ENCODE data around the gene GALNT9.
"Not testable (repeated sequence)": the region's sequence is repeated elsewhere in the genome, so short reads cannot be mapped to it uniquely, and the experiment has no call there.

GALNT9 gene

DNA sequence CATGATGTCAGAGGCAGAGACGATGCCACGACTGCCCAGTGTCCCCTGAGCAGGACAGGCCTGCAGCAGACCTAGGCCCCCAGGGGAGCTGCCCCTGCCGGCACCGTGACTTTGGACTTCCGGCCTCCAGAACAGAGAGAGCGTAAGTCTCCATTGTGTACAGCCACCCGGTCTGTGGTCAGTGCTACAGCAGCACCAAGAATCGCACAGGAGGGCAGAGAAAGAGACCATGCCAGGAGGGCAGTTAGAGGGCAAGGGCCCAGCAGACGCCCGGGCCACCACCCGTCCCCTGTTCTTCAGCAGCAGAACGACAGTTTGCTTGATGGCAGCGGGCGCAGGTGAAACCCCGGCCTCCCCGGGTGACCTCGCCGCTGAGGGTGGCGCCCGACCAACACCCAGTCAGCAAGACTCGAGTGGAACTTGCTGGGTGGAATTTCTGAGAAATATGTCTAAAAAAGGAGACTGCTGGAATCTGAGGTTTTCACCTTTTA, 19.7 kb downstream of the GALNT9 start:
- no peak overlapping the region for H3K9ac ChIP-seq
- H4K20me1 ChIP-seq: no peaks in the 10 kb centered on the region
- H3K27ac ChIP-seq: peak overlapping the region; percentile 76; the same call in 1 of the 2 replicates
- no peaks in the 10 kb centered on the region for H3K36me3 ChIP-seq
- H3K4me2 ChIP-seq: peak overlapping the region; percentile 86
- no peak overlapping the region for H3K4me3 ChIP-seq
- H3K4me1 ChIP-seq: peaks cover 47% of the 10 kb centered on the region
- TF ChIP-seq Cebpa-rat (IDR thresholded peaks at IDR 0.05): no peak
- no peaks in the 10 kb centered on the region for H3K27me3 ChIP-seq
- H3K9me3 ChIP-seq: peaks cover 35% of the 10 kb centered on the region

DNA sequence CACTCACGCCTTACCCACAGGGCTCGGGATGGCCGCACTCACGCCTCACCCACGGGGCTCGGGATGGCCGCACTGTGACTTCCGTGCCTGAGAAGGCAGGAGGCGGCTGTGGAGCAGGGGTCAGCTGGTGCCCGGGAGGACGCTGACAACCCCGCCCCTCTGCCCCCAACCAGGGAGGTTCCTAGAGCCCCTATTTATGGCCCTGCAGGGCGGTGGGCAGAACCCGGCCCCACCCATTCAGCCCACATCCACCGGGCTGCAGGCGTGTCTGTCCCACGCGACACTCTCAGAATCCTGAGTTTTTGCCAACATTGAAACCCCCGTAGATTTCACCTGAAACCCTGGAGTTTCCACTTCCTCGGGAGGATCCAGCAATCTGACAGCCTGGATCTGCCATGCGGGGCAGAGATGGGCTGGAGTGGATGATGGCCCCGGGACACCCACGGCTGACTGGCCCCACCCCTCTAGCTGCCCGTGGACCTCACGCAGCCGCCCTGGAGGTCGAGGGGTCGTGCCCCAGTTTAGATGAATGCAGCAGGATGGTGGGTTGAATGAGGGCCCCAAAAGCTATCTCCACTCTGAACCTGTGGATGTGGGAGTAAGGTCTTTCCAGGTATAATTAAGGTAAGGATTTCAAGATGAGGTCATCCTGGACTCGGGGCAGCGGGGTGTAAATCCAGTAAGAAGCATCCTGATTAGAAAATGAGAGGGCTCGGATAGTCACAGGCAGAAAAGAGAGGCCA, 20.4 kb downstream of the GALNT9 start:
- no peak for TF ChIP-seq Cebpa-rat (IDR thresholded peaks at IDR 0.05)
- Histone ChIP-seq H3K9ac (peak overlapping the region; percentile 50; the same call in 1 of the 2 replicates), H3K4me1 (peaks cover 41% of the 10 kb centered on the region), H3K4me3 (no peak overlapping the region), H3K27me3 (no peaks in the 10 kb centered on the region), H4K20me1 (no peaks in the 10 kb centered on the region), H3K27ac (peak overlapping the region; percentile 76), H3K36me3 (no peaks in the 10 kb centered on the region), H3K9me3 (peaks cover 41% of the 10 kb centered on the region), H3K4me2 (peak overlapping the region; percentile 86)

DNA sequence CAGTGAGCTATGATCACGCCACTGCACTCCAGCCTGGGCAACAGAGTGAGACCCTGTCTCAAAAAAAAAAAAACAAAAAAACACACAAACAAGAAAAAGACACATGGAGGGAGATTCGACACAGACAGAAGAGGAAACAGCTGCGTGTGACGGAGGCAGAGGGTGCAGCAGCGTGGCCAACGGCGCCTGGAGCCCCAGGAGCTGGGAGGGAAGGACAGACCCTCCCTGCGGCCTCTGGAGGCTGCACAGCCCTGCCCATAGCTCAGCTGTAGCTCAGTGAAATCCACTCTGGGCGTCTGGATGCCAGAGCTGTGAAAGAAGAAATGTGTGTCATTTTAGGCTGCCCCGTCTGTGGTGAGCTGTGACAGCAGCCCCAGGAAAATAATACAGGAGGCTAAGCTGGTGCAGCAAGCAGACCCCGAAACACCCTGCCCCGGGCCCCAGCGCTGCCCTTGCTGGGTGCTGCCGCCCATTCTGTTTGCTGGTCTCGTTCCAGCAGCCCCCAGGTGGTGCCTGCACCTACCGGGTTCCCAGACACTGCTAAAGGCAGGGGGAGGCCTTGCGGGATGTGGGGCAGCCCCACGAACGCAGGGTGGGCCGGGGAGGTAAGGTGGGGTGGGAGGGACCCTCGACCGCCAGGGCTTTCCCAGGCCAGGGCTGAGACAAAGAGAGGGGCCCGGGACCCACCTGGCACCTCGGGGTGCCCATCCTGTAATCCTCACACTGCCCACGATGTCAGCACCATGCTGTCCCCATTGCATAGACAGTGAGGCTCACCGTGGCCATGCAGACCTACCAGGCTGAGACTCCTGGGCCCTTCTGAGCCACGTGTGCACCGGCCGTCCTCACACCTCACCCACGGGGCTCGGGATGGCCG, 21.2 kb downstream of the GALNT9 start:
- peak overlapping the region; percentile 50; the same call in 1 of the 2 replicates for H3K9ac ChIP-seq
- H4K20me1 ChIP-seq: no peaks in the 10 kb centered on the region
- H3K4me2 ChIP-seq: peak overlapping the region; percentile 86
- H3K9me3 ChIP-seq: peaks cover 47% of the 10 kb centered on the region
- H3K27me3 ChIP-seq: no peaks in the 10 kb centered on the region
- H3K4me3 ChIP-seq: no peak overlapping the region
- no peak for TF ChIP-seq Cebpa-rat (IDR thresholded peaks at IDR 0.05)
- H3K27ac ChIP-seq: peak overlapping the region; percentile 76
- no peaks in the 10 kb centered on the region for H3K36me3 ChIP-seq
- H3K4me1 ChIP-seq: peaks cover 40% of the 10 kb centered on the region

DNA sequence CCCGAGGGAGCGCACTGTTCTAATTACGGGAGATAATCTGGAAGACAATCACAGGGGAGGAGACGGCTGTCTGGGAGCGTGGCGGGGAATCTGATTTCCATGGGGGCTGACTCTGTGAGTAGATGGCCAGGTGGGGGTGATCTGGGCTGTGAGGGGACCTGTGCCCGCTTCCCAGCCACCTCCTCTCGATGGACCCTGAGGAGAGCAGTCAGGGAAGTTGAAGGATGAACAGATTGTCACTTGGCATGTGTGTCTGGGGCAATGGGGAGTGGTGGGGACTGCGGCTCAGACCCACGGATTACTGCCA, 22.6 kb downstream of the GALNT9 start:
- Histone ChIP-seq H3K27me3 (no peaks in the 10 kb centered on the region), H3K4me3 (no peak overlapping the region), H3K9me3 (peaks cover 38% of the 10 kb centered on the region), H3K4me2 (no peak overlapping the region), H4K20me1 (no peaks in the 10 kb centered on the region), H3K9ac (no peak overlapping the region), H3K4me1 (peaks cover 40% of the 10 kb centered on the region), H3K27ac (no peak overlapping the region; the same call in 1 of the 2 replicates), H3K36me3 (no peaks in the 10 kb centered on the region)
- TF ChIP-seq Cebpa-rat (IDR thresholded peaks at IDR 0.05): no peak

DNA sequence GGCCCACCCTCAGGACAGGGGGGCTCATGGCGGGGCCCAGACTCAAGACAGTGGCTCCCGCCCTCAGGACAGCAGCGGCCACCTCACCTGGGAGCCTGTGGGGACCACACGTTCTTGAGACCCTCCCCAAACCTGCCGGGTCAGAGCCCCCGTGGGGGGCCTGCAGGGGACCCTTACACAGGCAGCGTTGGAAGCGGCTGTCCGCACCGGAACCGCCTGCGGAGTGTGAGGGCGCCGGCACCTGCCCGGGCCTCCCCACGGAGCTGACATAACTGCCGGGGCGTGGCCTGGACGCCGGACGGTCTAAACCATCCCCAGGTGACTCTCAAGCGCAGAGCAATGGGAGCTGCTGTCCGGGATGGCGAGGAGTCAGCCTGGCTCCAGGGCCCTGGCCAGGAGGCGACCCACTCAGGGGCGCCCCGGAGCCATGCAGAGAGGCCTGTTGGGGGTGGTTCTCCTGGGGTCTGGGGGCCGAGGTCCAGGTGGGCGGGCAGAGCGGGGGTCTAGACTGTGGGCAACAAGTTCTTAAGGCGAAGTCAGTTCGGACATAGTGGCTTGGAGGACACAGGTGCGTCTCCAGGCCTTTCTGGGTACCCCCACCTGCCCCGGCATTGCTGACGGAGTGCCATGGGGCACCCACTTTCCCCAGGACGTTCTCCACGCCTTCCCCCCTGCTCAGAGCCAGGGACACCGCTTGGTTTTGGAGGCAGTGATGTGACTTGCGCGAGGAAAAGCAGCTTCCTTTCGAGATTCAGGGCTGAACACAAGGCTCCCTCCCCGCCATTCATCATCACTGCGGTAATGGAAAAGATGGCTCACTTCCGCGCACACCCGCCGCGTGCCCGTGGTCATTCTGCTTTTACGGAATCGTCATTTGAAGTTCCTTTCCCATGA, 23.2 kb downstream of the GALNT9 start:
- Histone ChIP-seq H3K9me3 (peaks cover 32% of the 10 kb centered on the region), H3K4me2 (no peak overlapping the region), H3K27ac (no peak overlapping the region; the same call in 1 of the 2 replicates), H3K36me3 (no peaks in the 10 kb centered on the region), H3K27me3 (peaks cover 6% of the 10 kb centered on the region; the same call in 1 of the 2 replicates), H3K9ac (no peak overlapping the region), H3K4me3 (no peak overlapping the region), H3K4me1 (peaks cover 44% of the 10 kb centered on the region), H4K20me1 (no peaks in the 10 kb centered on the region)
- no peak for TF ChIP-seq Cebpa-rat (IDR thresholded peaks at IDR 0.05)

DNA sequence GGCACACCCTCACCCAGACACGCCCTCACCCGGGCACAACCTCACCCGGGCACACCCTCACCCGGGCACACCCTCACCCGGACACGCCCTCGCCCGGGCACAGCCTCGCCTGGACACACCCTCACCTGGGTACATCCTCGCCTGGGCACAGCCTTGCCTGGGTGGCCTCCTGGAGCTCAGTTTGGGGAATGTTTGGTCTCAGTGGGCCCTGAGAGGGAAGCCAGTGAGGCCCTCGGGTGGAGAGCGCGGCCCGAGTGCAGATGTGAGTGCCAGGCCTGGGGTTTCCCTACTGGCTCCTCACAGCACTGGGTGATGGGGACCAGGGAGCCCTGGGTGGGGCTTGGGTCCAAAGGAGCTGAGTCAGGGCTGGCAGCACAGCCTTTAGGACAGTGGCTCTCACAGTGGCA, 23.8 kb downstream of the GALNT9 start:
- H3K36me3 ChIP-seq: no peaks in the 10 kb centered on the region
- H3K27ac ChIP-seq: 0 out of 2 replicates have a peak overlapping the region, but pooled peaks have one; percentile 1
- no peak for TF ChIP-seq Cebpa-rat (IDR thresholded peaks at IDR 0.05)
- H3K9ac ChIP-seq: no peak overlapping the region
- no peaks in the 10 kb centered on the region for H4K20me1 ChIP-seq
- H3K9me3 ChIP-seq: peaks cover 29% of the 10 kb centered on the region
- H3K4me3 ChIP-seq: no peak overlapping the region
- no peak overlapping the region for H3K4me2 ChIP-seq
- H3K4me1 ChIP-seq: peaks cover 45% of the 10 kb centered on the region
- peaks cover 10% of the 10 kb centered on the region; the same call in 1 of the 2 replicates for H3K27me3 ChIP-seq

DNA sequence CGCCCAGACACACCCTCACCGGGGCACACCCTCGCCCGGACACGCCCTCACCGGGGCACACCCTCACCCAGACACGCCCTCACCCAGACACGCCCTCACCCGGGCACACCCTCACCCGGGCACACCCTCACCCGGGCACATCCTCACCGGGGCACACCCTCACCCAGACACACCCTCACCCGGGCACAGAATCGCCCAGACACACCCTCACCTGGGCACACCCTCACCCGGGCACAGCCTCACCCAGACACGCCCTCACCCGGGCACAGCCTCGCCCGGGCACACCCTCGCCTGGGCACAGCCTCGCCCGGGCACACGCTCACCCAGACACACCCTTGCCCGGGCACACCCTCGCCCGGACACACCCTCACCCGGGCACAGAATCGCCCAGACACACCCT, 24.5 kb downstream of the GALNT9 start:
- Histone ChIP-seq H3K9me3 (peaks cover 29% of the 10 kb centered on the region), H3K4me1 (peaks cover 40% of the 10 kb centered on the region), H3K27me3 (peaks cover 10% of the 10 kb centered on the region; the same call in 1 of the 2 replicates)
- not testable (repeated sequence) for H3K27ac ChIP-seq, H3K36me3 ChIP-seq, H3K9ac ChIP-seq, H3K4me3 ChIP-seq, H4K20me1 ChIP-seq, H3K4me2 ChIP-seq

DNA sequence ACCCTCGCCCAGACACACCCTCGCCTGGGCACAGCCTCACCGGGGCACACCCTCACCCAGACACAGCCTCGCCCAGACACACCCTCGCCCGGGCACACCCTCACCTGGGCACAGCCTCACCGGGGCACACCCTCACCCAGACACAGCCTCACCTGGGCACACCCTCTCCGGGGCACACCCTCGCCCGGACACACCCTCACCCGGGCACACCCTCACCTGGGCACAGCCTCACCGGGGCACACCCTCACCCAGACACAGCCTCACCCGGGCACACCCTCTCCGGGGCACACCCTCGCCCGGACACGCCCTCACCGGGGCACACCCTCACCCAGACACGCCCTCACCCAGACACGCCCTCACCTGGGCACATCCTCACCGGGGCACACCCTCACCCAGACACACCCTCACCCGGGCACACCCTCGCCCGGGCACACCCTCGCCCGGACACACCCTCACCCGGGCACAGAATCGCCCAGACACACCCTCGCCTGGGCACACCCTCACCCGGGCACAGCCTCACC, 25.5 kb downstream of the GALNT9 start:
- not testable (repeated sequence) for H3K9ac ChIP-seq, H3K4me3 ChIP-seq, H3K36me3 ChIP-seq, H4K20me1 ChIP-seq, H3K4me2 ChIP-seq, H3K27ac ChIP-seq
- peaks cover 30% of the 10 kb centered on the region for H3K4me1 ChIP-seq
- H3K9me3 ChIP-seq: peaks cover 29% of the 10 kb centered on the region
- peaks cover 10% of the 10 kb centered on the region; the same call in 1 of the 2 replicates for H3K27me3 ChIP-seq
